A673 (cell line): ENCODE data around the gene FOXN3. TPM values are rescaled to one million over a fixed set of nuclear protein-coding genes. Genes with fewer than 3 reads are reported as not detected.

Experiments
- BruUV-seq: library from RNA; stranded (reverse); fragments of 400-500 nt; replicated peaks from 2 replicates; lab custom pipeline; 2021; lab: Mats Ljungman, UMichigan
- CTCF ChIA-PET: fragments of 300-600 bp; sonication (Branson Sonifier 250); formaldehyde crosslinking; loops from one replicate; lab custom pipeline; 2022; ENCODE audit warnings: antibody characterized with exemption; lab: Charles Lee
- POLR2A ChIA-PET: fragments of 300-600 bp; sonication (Branson Sonifier 250); formaldehyde crosslinking; loops from one replicate; lab custom pipeline; 2022; ENCODE audit warnings: antibody characterized with exemption; ENCODE audit not compliant: low non-redundant PET; lab: Charles Lee
- DNase-seq: peaks from one replicate; pipeline ENCODE4 v3.0.0-alpha.2; 2015; ENCODE audit warnings: low spot score
- H3K27ac ChIP-seq: fragments of 200-600 bp; sonication (generic); 2 replicates; pipeline ENCODE4 v1.5.1; 2016; ENCODE audit warnings: mixed run types, low read depth, mild to moderate bottlenecking, mixed read lengths, antibody characterized with exemption, low read length; ENCODE audit not compliant: poor library complexity, severe bottlenecking
- H3K27me3 ChIP-seq: fragments of 200-600 bp; sonication (generic); replicated peaks from 2 replicates; pipeline ENCODE4 v1.6.1; 2017; ENCODE audit warnings: mixed run types, low read depth, mild to moderate bottlenecking, mixed read lengths, antibody characterized with exemption, low read length; ENCODE audit not compliant: insufficient read depth, poor library complexity
- H3K36me3 ChIP-seq: fragments of 200-600 bp; sonication (generic); 2 replicates; pipeline ENCODE4 v1.6.1; 2016; ENCODE audit warnings: mixed run types, mild to moderate bottlenecking, mixed read lengths, antibody characterized with exemption, low read length; ENCODE audit not compliant: insufficient read depth, poor library complexity, severe bottlenecking
- H3K4me1 ChIP-seq: fragments of 200-600 bp; sonication (generic); 2 replicates; pipeline ENCODE4 v1.6.1; 2017; ENCODE audit warnings: mixed run types, mild to moderate bottlenecking, mixed read lengths, antibody characterized with exemption, low read length; ENCODE audit not compliant: insufficient read depth, poor library complexity, severe bottlenecking
- H3K4me3 ChIP-seq: fragments of 200-600 bp; sonication (generic); 2 replicates; pipeline ENCODE4 v1.5.1; 2016; ENCODE audit warnings: low read depth, mixed run types, mild to moderate bottlenecking, mixed read lengths, low read length; ENCODE audit not compliant: poor library complexity, severe bottlenecking
- H3K9me3 ChIP-seq: fragments of 200-600 bp; sonication (generic); 2 replicates; pipeline ENCODE4 v1.6.1; 2016; ENCODE audit warnings: mixed run types, low read depth, mild to moderate bottlenecking, mixed read lengths, antibody characterized with exemption, low read length; ENCODE audit not compliant: poor library complexity, severe bottlenecking
- EZH2 ChIP-seq: fragments of 200-600 bp; sonication (generic); IDR thresholded peaks from 2 replicates; pipeline ENCODE4 v1.6.1; 2017; ENCODE audit warnings: borderline replicate concordance, low read depth, mild to moderate bottlenecking, mixed read lengths, antibody characterized with exemption, low read length; ENCODE audit not compliant: poor library complexity, severe bottlenecking
- intact Hi-C: fragments of 100-400 bp; cut with micrococcal nuclease; formaldehyde crosslinking; loops from one replicate; pipeline ENCODE4 v1.10.0; 2022; ENCODE audit not compliant: unreplicated experiment
- total RNA-seq: library from RNA; stranded (reverse); gene quantifications from 2 replicates; pipeline ENCODE4 v1.2.3, GENCODE V29; 2021
- TF ChIP-seq, protein P1 (sequence below): fragments of 300-800, 200-600 bp; sonication (generic); conservative IDR thresholded peaks from 2 replicates; pipeline ENCODE4 v1.5.1; 2017; ENCODE audit warnings: low read depth, mild to moderate bottlenecking, antibody characterized with exemption, low read length, moderate library complexity, mixed read lengths

FOXN3 gene
- total RNA-seq, 1 experiment from 2014 or later: 15.3 TPM

DNA sequence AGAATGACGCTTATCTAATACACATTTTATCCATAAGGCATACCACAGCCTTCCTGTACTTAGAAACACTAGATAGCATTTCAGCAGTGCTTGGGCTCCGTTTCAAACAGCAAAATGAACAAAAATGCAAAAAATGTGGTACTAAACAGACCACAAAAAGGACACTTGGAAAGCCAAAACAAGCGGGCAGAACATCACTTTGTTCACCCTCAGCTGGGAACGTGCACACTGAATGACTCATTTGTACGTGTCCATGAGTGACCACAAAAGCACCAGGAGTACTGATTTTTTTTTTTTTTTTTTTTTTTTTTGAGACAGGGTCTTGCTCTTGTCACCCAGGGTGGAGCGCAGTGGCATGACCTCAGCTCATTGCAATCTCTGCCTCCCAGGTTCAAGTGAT, 8.9 kb upstream of the FOXN3 start:
- ChIA-PET CTCF (no interaction called here), POLR2A (no interaction called here)
- TF ChIP-seq EZH2: no peak
- TF ChIP-seq, protein P1, sequence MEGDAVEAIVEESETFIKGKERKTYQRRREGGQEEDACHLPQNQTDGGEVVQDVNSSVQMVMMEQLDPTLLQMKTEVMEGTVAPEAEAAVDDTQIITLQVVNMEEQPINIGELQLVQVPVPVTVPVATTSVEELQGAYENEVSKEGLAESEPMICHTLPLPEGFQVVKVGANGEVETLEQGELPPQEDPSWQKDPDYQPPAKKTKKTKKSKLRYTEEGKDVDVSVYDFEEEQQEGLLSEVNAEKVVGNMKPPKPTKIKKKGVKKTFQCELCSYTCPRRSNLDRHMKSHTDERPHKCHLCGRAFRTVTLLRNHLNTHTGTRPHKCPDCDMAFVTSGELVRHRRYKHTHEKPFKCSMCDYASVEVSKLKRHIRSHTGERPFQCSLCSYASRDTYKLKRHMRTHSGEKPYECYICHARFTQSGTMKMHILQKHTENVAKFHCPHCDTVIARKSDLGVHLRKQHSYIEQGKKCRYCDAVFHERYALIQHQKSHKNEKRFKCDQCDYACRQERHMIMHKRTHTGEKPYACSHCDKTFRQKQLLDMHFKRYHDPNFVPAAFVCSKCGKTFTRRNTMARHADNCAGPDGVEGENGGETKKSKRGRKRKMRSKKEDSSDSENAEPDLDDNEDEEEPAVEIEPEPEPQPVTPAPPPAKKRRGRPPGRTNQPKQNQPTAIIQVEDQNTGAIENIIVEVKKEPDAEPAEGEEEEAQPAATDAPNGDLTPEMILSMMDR: no peak
- no peaks in the 10 kb centered on the region for H3K9me3 ChIP-seq
- no peak overlapping the region for H3K4me3 ChIP-seq
- no peaks in the 10 kb centered on the region for H3K36me3 ChIP-seq
- intact Hi-C loops: no loop called here
- peaks cover 15% of the 10 kb centered on the region for H3K4me1 ChIP-seq
- H3K27ac ChIP-seq: no peak overlapping the region
- no TSS peak for BruUV-seq
- no peak for DNase-seq
- no peaks in the 10 kb centered on the region for H3K27me3 ChIP-seq

GRCh38 chr14:89424241-89424640, 7.2 kb upstream of the FOXN3 start:
- H3K4me1 ChIP-seq: peaks cover 10% of the 10 kb centered on the region
- no TSS peak for BruUV-seq
- CTCF ChIA-PET: no interaction called here
- intact Hi-C loops: no loop called here
- no peaks in the 10 kb centered on the region for H3K27me3 ChIP-seq
- TF ChIP-seq, protein P1: no peak
- TF ChIP-seq EZH2: no peak
- no peaks in the 10 kb centered on the region for H3K9me3 ChIP-seq
- H3K36me3 ChIP-seq: no peaks in the 10 kb centered on the region
- POLR2A ChIA-PET: no interaction called here
- no peak overlapping the region for H3K4me3 ChIP-seq
- H3K27ac ChIP-seq: no peak overlapping the region
- DNase-seq: no peak

- intact Hi-C loops: no loop called here
- Histone ChIP-seq H3K4me1 (no peaks in the 10 kb centered on the region), H3K27me3 (no peaks in the 10 kb centered on the region), H3K27ac (no peak overlapping the region), H3K9me3 (no peaks in the 10 kb centered on the region), H3K4me3 (no peak overlapping the region), H3K36me3 (no peaks in the 10 kb centered on the region)
- no peak for DNase-seq
- ChIA-PET CTCF (interaction anchor here (0.5 kb wide), 1 partner anchor 17 kb away, joined by 3 read pairs; no protein-coding TSS in a partner anchor), POLR2A (no interaction called here)
- no TSS peak for BruUV-seq
- no peak for TF ChIP-seq EZH2
- TF ChIP-seq, protein P1: no peak
Measured at GRCh38 chr14:89422952-89423345, 5.9 kb upstream of the FOXN3 start.
